Activated CD4-positive, CD25-positive, alpha-beta regulatory T cell treated with anti-CD3 and anti-CD28 coated beads, Interleukin-2, amount 50 U/mL, for 16 hours (primary cell): ENCODE measurements around the gene HS1BP3.

ENCODE experiments used
- DNase-seq: peaks from one replicate; pipeline ENCODE4 v3.0.0-alpha.2; 2020; ENCODE audit warnings: low read depth, low spot score

The HS1BP3 gene

GRCh38 chr2:20663196-20664070 lies 12.5 kb upstream of the HS1BP3 start:
- DNase-seq, result no peak

GRCh38 chr2:20662308-20662937 lies 11.5 kb upstream of the HS1BP3 start:
- DNase-seq, result no peak

GRCh38 chr2:20661421-20662307 lies 10.8 kb upstream of the HS1BP3 start:
- peak; percentile 34 for DNase-seq

GRCh38 chr2:20660506-20661420 lies 9.9 kb upstream of the HS1BP3 start:
- DNase-seq, result no peak

- no peak for DNase-seq
Measured at GRCh38 chr2:20657522-20658235, 6.8 kb upstream of the HS1BP3 start.

GRCh38 chr2:20656561-20656960 lies 5.7 kb upstream of the HS1BP3 start:
- no peak for DNase-seq

GRCh38 chr2:20654535-20654813 lies 3.6 kb upstream of the HS1BP3 start:
- no peak for DNase-seq

GRCh38 chr2:20653695-20654534 lies 3.0 kb upstream of the HS1BP3 start:
- no peak for DNase-seq

- DNase-seq, result no peak
Measured at GRCh38 chr2:20652673-20653575, 2.0 kb upstream of the HS1BP3 start.

- no peak for DNase-seq
Measured at GRCh38 chr2:20652141-20652540, 1.2 kb upstream of the HS1BP3 start.

GRCh38 chr2:20651731-20652099 lies 817 bp upstream of the HS1BP3 start:
- DNase-seq, result no peak

- no peak for DNase-seq
Measured at GRCh38 chr2:20650393-20650876, 463 bp downstream of the HS1BP3 start.

- DNase-seq, result no peak
Measured at GRCh38 chr2:20649976-20650375, 922 bp downstream of the HS1BP3 start.

- DNase-seq, result no peak
Measured at GRCh38 chr2:20649576-20649975, 1.3 kb downstream of the HS1BP3 start.

- DNase-seq, result no peak
Measured at GRCh38 chr2:20648831-20649230, 2.1 kb downstream of the HS1BP3 start.

GRCh38 chr2:20648206-20648605 lies 2.7 kb downstream of the HS1BP3 start:
- no peak for DNase-seq

GRCh38 chr2:20647738-20648137 lies 3.2 kb downstream of the HS1BP3 start:
- DNase-seq, result no peak

GRCh38 chr2:20647211-20647610 lies 3.7 kb downstream of the HS1BP3 start:
- no peak for DNase-seq

- DNase-seq, result no peak
Measured at GRCh38 chr2:20646446-20646845, 4.5 kb downstream of the HS1BP3 start.
